HG03103 (cell line): ENCODE measurements around the gene NUMA1.

Source experiments
- ATAC-seq: cut with Tn5 transposase; IDR thresholded peaks from one replicate; pipeline ENCODE4 v1.9.1; 2021; ENCODE audit warnings: low read depth; ENCODE audit not compliant: unreplicated experiment

Gene NUMA1

DNA sequence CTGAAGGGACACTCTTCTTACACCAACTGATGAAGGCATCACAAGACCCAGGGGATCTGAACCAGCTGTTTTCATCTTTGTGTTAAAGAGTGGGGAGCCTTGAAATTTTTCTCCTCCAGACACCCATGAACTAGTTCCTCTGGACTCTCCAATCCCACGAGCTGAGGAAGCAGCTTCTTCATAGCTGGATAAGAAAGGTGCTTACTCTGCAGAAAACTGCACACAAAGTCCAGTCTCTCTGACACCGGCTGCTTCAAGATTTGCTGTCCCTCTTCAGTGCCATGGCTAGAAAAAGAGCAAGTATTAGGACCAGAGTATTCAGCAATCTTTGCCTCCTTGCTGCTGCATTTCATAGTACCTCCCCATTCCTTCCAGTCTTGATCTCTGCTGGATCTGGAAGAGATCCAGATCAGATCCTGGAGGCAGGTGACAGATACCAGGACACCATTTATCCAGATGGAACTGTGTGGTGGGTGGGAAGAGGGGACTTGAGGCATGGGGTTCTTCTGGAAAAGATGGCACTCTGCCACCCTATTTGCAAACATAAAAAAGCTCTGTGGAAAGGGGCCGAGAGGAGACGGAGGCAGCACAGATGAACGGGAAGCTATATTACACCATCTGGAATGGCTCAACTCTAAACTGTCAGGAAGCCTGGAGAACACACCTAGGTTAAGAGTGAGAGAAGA, 56.1 kb downstream of the NUMA1 start:
- ATAC-seq, result no peak

DNA sequence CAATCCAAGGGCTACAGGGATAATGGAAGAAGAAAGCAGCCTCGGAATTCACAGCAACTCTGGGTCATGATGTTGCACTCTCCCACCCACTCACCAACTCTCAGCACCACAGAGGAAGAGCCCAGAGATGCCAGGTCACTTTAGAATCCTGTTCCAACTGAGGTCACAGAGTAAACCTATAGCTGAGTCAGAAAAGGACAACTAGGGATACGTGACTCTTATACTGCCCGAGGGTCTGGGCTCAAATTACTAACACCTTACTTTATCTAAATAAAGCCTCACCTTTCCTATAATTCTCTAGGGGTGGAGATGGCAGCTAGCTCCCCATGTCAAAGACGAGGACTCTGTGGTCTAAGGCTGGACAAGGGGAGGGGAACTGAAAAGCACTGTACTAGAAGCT, 57.0 kb downstream of the NUMA1 start:
- ATAC-seq, result no peak

DNA sequence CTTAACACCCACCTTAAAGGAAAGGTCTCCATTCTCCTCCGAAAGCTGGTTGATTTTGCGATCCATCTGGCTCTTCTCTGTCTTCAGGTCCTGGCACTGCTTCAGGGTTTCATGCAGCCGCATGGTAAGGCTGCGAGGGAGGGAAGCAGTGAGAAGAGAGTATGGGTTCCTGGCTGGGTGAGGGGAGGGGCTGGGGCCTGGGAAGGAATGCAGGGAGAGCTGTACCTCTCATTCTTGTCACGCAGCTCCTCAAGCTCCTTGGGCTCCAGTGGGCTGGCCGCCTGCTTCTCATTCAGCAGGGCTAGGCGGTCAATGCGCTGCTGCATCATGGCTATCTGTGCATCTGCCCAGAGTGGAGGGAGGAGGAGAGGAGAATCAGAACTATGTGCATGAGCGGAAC, 62.2 kb downstream of the NUMA1 start:
- no peak for ATAC-seq

DNA sequence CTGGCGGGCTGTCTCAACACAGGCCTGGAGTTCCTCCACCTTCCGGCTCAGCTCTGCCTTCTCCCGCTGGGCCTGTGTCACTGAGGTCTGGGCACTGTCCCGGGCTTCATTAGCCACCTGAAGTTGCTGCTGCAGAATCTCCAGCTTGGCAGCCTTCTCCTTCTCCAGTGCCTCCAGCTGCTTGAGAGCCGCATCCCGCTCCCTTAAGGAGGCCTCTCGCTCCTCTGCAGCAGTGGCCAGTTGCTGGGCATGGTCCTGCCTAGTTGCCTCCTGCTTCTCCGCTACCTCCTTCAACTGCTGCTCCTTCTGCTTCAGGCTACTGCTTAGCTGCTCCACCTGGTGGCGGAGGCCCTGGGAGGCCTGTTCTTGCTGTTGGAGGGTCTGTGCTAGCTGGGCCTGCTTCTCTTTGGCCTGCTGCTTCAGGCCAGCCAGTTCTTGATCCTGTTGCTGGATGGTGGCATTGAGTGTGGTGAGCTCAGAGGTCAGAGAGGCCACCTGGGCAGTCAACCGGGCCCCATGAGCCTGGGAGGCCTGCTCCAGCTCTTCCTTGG, 64.8 kb downstream of the NUMA1 start:
- ATAC-seq, result no peak

DNA sequence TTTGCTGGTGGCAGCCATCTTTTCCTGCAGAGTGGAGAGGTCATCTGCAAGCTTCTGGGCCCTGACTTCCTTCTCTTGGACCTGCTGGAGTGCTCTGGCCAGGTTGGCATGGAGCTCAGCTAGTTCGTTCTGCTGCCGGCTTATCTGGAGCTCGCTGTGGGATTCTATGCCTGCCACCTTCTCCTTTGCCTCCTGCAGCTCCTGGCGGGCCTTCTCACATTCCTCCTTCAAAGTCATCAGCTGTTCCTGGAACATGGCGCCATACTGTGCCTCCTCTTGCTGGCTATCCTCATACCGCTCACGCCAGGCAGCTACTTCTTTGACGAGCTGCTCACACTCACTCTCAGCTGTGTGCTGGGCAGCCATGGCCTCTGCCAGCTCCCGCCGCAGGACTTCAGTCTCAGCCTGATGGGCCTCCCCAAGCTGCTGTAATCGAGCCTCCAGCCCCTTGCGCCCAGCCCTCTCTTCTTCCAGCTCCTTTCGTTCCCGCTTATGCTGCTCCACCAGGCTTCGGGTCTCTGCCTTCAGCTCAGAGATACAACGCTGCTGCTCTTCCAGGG, 65.5 kb downstream of the NUMA1 start:
- ATAC-seq, result no peak

DNA sequence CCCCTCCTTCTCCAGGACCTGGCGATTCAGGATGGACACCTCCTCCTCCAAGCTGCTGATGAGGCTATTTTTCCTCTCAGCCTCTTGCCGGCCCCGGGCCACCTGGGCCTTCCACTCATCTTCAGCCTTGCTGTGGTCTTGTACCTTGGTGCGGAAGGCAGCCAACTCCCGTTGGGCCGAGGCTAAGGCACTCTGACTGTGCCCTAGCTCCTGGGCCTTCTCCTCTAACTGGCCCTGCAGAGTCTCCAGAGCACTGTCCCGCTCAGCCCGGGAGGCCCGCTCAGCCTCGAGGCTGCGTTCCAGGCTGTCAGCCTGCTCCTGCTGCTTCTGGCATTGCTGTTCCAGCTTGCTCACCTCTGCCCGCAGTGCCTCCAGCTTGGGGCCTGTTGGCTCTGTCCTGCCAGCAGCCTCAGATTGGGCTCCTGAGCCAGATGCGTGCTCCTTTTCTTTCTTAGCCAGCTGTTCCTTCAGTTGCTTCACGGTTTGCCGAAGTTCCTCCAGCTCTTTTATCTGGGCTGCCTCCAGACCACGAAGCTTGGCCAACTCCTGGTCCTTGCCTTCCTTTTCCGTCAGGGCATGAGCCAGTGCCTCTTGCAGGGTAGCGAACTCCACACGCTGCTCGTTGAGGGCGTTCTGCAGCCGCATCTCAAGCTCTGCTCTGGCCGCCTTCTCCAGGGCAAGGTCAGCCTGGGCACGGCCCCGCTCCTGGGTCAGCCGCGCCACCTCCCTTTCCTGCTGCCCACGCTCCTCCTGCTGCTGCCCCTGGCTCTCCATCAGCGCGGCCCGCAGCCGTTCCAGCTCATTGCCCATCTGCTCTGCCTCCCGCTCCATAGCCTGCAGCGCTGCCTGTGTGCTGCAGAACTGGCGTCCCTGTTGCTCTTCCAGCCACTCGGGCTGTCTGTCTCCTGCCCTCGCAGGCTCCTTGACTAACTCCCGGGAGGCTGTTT, 66.3 kb downstream of the NUMA1 start:
- ATAC-seq, result no peak

DNA sequence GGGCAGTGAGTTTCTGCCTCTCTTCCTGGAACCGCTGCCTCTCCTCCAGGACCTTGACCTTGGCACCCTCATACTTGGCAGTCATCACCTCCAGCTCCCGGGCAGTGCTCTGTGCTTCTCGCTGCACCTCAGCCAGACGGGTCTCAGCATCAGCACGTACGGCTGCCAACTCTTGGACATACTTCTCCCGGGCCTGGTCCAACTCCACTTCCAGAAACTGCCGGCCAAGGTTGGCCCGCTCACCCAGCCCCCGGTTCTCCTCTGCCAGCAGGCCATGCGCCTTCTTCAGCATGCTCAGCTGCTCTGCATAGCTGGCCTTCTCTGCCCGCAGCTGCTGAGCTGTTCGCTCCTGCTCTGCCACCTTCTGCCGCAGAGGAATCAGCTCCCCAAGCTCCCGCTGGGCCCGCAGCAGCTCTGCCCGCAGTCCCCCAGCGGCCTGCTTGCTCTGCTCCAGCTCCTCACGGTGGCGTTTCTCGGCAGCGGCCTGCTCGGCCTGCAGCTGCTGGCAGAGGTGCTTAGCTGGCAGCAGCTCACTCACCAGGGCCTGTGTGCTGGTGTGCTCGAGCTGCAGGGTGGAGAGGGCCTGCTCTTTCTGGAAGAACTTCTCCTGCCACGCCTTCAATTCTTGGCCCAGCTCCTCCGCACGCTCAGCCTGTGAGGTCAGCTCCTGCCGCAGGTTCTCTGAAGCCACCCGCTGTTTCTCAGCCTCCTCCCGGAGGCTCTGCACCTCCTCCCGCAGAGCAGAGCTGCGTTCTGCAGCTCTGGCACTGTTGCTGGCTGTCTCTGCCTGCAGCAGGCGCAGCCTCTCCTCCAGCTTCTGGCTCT, 67.2 kb downstream of the NUMA1 start:
- ATAC-seq, result no peak

DNA sequence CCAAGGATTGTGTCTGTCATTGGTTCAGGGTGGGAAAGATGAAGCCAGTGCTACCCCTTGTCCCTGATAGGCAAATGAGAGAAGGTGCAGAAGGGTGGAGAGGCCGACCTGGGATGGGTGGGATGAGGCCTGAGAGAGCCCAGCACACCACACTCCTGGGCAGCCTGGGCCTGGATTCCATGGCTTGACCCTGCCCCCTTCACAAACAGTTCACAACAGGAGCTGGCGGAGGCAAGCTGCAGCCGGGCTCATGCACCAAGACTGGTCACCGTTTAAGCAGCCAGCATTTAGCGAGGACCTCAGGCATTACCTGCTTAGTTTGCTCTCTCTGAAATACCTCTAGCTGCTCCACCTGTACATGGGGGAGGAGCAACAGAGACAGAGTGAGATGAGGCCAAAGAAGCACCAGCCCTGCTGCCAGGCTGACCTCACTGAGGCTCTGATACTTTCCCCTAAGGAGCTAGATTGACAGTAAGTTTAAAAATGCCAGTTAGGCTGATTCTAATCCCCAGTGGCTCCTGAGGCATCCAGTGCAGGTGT, 68.2 kb downstream of the NUMA1 start:
- no peak for ATAC-seq

DNA sequence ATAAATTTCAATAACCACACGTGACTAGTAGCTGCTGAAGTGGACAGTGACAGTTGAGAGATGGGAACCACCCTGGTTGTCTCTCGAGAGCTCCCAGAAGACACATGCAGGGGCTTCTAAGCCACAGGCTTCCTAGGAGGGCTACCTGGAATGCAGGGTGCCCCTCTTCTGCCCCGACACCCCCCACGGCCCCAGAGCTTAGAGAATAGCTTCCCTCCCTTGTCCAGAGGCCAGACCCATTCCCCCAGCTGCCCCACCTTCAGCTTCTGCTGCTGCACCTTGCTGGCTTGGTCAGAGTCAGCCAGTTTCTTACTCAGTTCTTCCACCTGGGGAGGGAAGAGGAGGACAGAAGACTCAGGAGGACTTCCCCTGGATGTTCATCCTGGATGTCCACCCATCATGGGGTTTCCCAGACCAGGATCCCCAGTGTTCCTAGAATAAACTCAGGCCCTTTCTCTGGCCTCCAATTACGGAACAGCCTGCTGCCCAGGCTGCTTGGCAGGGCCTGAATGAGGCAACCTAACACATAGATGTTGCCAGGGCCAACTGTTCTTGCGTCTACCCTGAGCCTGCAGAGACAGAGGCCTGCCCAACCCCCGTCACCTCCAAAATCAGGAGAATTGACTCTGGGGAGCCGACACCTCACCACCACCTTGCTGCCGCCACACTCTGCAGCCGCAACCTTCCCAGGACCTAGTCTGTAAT, 69.7 kb downstream of the NUMA1 start:
- ATAC-seq, result no peak

DNA sequence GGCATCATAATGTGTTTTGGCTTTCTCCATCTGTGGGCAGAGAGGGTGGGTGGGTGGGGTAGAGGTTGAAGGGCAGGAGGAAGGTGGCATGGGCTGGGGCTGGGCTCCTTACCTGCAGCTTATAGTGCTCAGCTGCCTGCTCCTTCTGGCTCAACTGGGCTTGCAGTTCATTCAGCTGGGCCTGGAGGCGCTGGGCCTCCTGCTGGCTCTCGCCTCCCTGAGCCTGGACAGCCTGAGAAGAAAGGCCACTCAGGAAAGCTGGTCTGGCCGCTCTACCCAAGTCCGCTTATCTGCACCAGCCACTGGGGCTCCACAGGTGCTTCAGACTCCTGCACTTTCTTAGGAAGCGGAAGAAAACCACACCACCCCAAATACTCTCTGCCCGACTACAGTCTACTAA, 71.2 kb downstream of the NUMA1 start:
- no peak for ATAC-seq

DNA sequence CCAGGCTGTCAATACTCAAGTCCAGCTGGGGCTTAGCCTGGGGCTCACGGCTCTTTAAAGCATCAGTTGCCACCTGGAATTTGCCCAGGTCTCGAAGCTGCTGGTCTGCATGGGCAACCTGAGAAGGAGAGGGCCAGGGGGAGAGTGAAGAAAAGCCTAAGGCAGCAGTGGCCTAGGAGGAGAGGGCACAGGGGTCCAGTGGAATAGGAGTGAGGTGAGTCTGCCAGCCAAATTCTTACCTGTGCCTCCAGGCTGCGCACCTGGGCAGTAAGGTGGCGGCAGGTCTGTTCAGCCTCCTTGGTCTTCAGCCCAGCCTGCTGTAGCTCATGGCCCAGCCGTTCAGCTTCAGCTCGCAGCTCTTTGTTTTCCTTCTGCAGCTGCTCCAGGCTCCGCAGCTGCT, 71.6 kb downstream of the NUMA1 start:
- no peak for ATAC-seq

DNA sequence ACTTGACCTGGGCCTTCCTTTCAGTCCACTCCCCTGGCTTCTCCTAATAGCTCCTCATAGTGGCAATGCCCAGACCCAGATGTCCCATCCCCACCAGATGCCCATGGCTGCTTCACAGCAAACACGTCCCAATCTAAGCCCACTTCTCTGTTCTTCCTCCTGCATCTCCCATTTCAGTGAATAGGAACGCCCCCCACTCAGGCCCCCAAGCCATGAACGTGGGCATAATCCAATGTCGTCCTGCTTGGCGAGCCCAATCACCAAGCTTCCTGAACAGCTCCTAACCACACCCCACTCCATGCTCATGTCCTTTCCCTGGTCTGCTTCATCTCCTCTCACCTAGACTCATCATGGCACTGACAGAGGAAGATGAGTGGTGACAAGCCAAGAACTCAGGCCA, 72.8 kb downstream of the NUMA1 start:
- no peak for ATAC-seq

DNA sequence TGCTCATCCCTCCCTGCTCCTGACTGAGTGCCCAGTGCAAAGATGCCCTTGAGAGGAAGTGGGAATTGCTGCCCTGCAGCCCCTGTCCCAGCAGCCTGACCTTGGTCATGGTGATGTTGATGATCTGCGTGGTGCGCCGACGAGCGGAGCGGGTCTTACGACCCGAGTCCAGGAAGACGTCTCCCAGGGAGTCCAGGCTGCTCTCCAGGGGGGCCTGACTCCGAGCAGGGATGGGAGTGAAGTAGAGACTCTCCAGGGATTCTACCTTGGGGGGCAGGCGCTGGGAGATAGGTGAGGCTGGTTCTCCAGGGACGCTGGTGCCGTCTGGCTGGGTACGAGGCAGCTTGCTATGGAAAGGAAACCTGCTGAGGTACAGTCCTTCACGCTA, 73.3 kb downstream of the NUMA1 start:
- ATAC-seq, result no peak

DNA sequence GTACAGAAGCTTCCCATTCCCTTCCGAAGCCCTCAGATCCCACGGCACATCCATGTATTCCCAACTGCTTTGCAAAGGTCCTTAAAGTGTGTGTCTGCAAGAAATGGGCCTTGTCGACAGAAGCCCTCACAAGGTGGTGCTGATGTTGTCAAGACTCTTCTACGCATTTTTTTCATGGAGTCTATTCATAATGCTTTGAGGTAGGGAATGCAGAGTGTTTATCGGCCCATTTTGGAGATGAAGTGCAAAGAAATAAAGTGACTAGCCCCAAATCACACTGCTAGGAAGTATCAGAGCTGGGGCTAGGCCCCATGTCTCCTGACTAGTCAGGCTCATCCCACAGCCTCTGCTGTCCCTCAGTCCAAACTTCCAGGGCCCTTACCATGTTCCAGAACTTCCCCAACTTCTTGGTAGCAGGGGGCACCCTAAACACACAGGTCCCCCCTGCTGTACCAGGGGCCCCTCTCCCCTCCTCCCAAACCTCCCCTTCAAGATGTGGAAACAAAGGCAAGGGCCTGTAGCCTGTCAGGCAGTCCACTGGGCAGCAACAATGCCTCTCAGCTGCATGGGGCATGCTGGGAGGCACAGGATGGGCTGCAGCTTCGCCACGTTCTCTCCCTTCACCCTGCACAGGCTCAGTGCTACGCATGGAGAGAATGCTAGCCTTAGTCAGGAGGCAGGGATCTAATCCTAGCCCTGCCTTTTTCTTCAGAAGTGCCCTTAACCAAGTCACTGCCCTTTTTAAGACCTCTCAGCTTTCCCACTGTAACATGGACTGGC, 73.8 kb downstream of the NUMA1 start:
- no peak for ATAC-seq

DNA sequence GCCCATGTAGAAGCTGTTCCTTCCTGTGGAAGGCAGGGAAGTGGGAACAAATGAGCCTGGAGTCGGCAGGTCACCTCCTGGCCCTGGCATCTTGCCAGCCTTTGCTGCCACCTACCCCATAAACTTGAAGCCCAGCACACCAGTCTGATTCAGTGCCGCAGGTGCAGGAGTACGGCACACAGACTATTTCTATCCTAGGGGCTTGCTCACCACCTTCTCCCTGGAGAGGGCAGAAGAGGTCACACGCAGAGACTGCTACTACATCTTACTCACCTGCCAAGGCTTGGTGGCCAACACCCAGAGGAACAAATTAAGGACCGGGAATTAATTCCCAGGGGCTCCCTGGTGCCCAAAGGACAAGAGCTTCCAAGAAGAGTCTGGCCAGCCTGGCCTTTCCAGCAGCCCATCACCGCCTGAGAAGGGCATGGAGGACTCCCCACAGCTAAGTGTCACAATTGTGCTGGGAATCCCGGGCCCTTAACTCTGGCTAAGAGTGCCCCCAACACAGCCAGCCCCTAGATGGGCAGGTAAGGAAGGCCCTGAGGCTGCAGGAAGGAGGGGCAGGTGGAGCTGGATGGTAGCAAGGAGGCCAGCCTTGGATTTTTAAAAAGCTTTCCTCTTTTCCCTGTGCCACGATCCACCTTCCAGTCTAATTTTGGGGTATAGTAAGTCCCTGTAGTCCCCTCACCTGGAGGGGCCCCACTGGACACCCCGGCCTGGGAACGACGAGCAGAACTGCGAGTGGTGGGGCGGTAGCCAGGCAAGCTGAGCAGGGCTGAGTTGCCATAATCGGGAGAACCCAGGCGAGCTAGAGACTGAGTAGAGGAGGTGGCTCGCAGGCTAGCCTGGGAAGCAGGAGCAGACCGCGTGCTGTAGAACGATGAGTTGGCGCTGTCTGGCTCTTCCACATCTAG, 74.7 kb downstream of the NUMA1 start:
- no peak for ATAC-seq

DNA sequence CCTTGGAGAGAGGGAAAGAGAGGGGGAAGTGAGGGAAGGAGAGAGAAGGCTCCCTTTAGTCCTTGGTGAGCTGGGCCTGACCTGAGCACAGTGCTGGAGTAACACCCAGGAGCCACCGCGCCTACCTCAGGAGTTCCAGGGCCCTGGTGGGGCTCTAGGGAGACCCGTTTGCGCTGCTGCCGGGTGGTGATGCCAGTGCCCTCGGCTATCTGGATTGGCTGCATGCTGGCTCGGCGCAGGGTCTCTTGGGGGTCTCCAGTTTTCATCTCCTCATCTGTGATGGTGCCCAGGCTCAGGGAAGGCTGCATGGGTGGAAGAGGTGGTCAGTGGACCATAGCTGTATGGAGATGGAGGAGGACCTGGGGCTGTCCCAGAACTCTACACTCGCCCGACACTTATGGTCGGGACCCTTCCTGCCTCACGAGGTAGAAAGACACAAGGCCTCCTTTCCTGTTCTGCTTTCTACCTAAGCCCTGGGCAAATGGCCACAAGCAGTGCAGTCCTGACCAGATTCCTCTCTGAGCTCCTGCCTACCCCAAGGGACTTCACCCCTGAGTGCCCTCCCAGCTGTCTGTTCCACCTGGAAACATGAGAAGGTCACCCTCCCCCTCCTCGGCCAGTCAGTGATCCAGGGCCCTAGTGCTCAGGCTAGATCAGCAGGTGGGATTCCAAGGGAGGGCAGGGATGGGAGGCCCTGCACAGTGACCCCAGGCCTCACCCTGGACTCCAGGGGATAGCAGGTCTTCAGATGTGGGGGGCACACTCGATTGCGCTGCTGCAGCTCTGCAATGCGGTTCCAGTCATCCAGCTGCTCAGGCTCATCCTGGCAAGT, 75.6 kb downstream of the NUMA1 start:
- no peak for ATAC-seq

DNA sequence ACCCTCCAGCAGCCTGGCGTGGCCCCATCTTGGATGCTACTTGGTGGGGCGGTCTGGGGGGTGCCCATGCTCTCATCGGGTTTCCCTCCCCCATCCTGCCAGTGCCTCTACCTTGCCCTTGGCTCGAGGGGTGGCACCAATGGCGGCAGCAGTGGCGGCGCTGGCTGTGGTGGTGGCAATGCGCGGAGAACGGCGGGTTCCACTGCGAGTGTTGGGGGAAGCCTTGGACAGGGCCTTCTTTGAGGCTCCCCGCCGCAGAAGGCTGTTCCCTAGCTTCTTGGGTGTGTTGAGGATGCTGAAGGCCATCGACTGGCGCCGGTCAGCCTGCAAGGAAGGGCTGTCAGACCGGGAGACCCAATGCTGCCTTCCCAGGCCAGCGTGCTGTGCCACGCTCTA, 76.6 kb downstream of the NUMA1 start:
- ATAC-seq, result no peak
